HG03558 (cell line): ENCODE data around the gene PPP2R1B.
"Not testable (repeated sequence)": the region's sequence is repeated elsewhere in the genome, so short reads cannot be mapped to it uniquely, and the experiment has no call there.

Experiments
- ATAC-seq: cut with Tn5 transposase; IDR thresholded peaks from one replicate; pipeline ENCODE4 v1.9.1; 2021; ENCODE audit warnings: moderate number of reproducible peaks; ENCODE audit not compliant: unreplicated experiment; ENCODE audit errors: extremely low read depth

The PPP2R1B gene

DNA sequence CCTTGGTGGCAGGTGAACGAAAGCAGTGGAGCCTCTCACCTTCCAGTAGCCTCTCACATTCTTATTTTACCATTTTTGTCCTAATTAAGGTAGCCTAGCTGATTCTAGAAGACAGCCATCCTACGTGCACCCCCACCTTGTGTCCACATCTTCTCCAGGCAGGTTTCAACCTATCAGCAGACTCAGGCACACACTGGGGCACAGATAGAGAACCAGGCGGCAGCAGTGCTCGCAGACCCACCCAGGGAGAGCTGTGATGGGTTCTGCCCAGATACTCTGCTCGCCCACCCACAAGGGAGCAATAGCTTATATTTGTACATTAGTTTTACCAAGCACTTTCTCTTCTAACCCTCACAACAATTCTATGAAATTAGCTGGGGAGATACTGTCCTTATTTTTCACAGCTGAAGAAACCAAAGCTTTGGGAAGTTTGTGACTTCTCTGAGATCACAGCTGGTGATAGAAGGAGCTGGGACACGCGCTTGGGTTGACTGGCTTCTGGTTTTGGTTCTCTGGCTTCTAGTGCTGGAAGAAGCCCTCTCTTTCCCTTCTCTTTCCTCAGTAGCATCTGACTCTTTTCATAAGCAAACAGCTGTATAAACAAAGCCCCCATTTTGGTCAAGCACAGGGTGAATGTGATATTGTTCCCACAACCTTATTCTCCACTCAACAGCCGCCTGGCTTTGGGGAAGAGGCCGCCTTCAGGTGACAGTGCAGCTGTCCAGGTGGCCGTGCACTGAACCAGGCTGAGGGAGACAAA lies 36.9 kb downstream of the PPP2R1B start:
- ATAC-seq, result no peak

DNA sequence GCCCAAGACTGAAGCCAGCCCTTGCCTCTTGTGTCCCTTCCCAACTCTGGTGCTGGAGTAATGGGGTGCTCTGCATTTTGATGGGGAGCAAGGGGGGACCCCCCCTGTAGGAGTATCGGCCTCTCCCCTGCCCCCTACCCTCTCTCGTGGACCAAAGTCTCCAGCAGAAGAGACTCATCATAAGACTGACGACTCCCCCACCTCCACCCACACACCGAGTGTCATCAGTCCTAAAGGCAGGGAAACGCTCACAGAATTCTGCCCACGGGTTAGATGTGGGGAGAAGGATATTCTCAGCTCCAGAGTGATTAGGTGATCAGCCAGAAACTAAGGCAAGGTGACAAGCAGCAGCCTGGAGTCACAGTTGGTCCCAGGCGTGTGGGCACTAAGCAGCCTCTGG lies 38.8 kb downstream of the PPP2R1B start:
- ATAC-seq, result no peak

DNA sequence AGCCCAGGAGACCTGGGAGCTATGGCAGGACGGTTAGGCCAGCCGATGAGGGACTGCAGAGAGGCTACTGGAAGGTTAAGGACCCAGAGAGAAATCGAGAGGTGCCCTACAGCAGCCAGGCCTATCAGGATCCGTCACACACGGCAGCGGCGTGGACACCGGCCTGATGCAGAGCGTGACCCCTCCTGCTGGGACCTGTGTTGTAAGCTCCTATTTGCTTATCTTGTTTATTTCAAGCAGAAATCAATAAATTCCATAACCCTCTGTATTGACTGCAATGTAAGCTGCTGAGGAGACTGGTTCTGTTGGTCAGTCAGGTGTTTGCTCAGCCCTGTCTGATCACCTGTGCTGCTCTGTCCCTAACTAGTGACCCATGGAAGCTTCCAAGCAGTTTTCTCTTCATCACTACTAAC lies 39.9 kb downstream of the PPP2R1B start:
- ATAC-seq, result no peak

DNA sequence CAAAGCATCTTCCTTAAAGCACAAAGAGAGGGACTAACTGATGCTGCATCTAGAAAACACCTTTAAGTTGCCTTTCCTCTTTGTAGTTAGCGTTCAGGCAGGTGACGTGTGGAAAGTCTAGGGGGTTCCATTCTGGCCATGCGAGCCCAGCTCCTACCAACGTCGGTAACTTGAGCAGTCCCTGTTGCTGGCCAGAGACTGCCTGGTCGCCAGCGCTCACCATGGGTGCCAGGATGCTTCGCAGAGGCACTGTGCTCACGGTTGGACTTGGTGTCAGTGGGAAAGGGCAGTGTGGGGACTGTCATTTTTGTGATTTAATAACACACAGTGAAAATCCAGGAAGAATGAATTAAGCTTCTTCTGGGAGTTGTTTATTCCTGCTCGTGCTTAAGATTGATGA lies 40.6 kb downstream of the PPP2R1B start:
- no peak for ATAC-seq

DNA sequence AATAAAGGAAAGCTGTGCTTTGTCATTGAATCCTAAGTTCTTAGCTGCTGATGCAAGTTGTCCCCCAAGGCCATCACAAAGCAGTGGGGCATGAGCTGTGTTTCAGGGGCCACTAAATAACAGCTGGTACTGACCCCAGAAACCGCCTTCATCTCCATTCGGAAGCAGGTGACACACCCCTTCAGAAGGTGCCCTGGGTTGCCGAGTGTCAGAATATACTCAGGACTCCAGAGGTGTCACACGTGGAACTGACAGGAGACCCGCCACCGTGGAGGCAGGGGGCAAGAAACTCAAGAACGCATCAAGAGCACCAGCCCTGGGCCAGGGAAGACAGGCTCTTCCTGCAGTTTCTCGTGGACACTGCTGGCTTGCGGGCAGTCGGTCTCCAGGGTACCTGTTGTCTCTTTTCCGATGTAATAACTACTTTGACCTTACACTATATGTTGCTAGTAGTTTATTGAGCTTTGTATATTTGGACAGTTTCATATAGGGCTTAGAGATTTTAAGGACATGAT lies 41.5 kb downstream of the PPP2R1B start:
- no peak for ATAC-seq

DNA sequence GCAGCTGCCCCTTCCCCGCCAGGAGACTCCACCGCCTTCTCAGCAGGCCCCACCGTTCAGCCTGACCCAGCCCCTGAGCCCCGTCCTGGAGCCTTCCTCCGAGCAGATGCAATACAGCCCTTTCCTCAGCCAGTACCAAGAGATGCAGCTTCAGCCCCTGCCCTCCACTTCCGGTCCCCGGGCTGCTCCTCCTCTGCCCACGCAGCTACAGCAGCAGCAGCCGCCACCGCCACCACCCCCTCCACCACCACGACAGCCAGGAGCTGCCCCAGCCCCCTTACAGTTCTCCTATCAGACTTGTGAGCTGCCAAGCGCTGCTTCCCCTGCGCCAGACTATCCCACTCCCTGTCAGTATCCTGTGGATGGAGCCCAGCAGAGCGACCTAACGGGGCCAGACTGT lies 42.6 kb downstream of the PPP2R1B start:
- ATAC-seq, result no peak

DNA sequence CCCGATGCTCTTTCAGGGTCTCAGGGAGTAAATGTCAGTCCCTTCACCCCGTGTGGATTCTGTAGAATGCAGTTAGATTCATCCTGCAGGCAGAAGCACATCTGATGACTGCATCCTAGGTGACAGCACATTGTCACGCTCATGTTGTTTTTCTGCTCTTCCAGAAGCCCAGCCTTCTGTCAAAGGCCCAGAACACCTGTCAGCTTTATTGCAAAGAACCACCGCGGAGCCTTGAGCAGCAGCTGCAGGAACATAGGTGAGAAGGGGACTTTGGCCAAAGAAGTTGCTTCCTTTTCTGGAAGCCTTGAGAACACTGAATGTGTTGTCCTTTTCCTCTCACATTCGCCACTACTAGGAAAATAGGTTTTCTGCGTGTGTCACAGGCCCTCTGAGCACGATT lies 43.7 kb downstream of the PPP2R1B start:
- ATAC-seq, result no peak

DNA sequence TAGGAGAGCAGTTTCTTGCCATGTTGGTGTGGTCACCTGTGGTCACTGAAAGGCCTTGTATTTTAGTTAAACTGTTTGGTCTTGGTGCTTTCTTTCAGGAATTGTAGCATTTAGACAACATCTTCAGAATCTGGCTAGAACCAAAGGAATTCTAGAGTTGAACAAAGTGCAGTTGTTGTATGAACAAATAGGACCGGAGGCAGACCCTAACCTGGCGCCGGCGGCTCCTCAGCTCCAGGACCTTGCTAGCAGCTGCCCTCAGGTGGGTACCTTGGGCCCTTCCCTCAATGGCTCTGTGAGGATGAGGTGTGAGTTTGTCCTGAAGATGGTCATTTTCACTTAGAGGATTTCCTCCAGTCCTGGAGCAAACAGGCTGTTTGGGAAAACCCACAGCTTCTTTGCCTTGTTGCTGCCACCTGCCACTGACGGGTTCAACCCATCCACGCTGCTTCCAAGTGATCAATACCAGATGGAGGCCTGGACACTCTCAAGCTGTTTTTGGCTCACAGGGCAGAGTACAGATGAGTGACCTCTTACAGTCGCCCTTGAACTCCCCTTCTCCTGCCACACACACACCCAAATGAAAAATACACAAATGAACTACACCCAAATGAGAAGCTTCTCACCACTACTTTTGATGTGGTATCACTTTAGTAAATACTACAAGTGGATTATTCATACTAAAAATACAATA lies 45.2 kb downstream of the PPP2R1B start:
- no peak for ATAC-seq

DNA sequence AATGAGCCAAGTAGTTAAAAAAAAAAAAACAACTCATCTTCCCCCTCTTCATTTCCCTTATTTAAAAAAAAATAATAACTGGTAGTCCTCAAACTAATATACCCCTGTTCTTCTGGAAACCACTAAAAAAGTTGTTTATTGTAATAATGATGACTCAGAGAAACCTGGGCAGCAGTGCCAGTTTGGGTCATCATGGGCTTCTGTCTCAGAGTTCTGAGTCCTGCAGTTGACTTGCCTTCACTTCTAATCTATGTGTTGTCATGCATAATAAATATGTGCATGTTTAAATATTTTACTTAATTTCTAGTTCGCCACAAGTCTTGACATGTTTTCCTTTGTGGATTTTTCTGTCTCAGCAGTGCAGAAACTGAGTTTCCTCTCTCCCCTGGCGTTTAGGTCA lies 46.8 kb downstream of the PPP2R1B start:
- ATAC-seq, result no peak

DNA sequence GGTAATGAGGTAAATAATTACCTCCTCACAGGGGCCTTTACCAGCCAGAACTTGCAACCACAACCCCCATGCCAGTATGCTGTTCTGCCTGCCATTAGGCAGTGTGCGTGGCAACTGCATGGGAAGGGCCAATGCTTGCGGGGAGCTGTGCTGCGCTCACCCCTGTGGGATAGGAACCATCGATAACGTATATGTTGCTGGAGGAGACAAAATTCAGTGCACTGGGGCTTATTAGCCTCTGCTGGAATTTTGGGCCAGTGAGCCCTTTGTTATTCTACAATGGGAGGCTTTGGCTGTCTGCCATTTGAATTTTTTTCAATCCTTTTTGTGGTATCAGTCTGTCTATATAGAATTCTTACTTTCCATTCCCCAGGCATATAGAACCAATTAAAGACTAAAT lies 47.3 kb downstream of the PPP2R1B start:
- no peak for ATAC-seq

DNA sequence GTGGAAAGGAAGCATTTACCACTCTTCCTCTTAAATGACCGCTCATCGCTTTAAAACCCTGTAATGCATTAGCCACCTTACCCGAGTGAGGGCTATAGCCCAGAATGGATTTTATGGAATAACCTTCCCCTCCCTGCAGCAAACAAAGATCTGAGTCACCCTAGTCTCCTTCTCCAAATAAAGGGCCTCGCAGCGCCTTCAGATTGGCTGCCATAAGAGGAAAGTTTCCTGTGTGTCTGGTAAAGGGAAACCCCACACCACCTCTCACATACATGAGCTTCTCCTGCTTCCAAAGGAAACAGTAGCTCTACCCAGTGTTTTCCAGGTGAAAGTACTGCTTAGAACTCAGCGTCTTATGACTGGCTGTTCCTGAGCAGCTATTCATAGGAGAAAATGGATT lies 47.8 kb downstream of the PPP2R1B start:
- no peak for ATAC-seq

DNA sequence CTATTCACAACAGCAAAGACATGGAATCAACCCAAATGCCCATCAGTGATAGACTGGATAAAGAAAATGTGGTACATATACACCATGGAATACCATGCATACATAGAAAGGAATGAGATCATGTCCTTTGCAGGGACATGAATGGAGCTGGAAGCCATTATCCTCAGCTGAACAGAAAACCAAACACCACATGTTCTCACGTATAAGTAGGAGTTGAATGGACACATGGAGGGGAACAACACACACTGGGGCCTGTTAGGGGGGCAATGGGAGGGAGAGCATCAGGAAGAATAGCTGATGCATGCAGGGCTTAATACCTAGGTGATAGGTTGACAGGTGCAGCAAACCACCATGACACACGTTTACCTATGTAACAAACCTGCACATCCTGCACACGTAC lies 48.5 kb downstream of the PPP2R1B start:
- not testable (repeated sequence) for ATAC-seq

DNA sequence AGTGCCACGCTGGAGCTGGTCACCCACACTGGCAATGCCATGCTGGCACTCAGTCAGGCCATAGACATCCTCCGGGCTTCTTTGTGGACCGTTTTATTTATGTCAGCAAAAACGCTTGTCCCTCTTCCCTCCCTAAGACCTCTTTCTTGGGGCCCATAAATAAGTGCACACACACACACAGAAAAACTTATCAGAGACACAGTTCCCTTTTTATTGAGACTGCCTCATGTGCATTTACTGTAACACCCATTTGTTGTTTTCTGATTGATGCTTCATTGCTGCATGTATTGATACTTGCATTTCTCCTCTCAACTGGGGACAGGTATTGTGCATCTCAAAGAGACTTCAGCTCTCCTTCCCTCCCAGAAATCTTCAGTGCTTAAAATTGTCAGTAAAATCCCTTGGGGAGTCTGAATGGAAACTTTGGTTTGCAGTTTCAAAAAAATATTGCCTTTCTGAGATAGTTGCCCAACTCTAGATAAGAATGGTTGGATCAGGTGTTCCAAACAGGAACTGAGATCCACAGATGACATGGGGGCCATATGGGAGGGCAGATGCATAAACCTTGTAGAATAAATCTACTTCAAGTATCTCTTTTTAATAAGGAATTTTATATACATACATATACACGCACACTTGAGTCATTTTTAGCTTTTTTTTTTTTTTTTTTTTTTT lies 50.9 kb downstream of the PPP2R1B start:
- no peak for ATAC-seq

DNA sequence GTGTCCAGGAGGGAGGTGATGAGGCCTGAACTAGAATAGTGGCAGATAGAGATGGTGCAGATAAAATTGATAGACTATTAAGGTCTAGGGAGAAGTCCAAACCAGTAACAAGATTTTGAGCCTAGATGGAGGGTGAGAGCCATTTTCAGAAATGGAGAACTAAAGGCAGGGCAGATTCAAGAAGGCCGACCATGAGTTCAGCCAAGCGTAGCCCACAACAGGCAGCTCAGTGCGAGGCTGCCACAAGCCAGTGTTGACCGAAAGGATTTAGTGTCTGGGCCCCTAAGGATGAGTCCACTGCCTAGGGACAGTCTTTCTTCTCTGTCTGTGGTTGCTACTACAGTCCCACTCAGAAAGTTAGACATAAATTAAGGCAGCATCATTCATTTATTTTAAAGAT lies 51.7 kb downstream of the PPP2R1B start:
- no peak for ATAC-seq

DNA sequence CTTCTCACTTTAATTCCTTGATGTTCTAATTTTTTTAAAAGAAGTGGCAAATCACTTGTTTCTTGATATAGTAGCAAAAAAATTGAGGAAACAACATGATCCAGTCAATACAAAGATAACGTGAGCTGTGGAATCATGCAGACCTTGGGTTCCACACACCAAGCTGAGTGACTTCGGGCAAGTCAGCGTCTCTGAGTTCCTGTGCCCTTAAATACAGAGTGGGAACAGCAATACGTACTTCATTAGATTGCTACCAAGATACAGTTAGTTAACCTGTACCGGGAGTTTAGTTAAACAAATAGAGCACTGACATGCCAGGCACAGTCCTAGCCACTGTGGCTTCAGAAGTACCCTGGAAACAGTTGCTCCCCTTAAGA lies 58.5 kb downstream of the PPP2R1B start:
- no peak for ATAC-seq

DNA sequence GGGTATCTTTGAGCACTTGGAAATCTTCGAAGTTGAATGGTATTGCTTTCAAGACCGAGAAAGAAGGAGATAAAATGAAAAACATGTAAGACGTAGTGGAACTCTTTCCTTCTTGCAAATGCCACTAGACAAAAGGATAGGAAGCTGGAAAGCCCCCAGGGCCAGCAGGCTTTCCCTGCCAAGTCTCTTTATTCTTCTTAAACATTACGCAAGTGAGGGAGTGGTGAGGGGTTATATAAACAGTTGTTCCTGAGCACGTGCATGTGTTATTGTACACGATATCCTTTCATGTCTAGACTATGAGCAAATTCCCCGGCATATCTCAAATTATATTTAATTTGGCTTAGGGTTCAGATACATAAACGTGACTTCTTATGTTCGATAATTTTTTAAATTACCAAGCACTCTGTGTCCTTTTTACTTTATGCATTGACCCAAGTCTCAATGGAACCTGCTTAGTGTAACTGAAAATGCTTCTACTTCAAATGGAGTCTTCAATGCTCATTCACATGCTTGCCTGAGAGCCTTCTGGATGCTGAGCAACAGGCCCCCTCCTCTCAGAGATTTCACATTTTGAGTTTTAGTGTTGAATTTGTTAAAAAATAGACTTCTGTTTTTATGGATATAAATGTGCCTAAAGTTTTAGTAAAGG lies 59.0 kb downstream of the PPP2R1B start:
- ATAC-seq, result no peak

DNA sequence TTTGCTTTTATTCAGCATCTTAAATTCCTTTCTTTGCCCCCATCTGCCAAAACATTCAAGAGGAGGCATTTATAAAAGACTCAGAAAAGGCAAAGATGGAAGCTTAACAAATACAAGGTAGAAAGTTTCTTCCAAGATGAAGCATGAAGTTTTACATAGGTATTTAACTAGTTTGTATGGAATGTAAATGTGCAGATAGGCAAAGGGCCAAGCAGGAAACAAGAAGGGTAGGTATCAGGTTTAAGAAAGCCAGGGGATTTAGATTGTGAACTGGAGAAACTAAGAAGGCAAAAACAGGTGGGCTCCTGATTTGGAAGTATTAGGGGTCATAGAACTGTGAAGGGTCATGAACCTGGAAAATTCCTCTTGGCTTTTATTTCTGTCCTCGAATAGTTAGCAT lies 62.6 kb downstream of the PPP2R1B start:
- no peak for ATAC-seq

DNA sequence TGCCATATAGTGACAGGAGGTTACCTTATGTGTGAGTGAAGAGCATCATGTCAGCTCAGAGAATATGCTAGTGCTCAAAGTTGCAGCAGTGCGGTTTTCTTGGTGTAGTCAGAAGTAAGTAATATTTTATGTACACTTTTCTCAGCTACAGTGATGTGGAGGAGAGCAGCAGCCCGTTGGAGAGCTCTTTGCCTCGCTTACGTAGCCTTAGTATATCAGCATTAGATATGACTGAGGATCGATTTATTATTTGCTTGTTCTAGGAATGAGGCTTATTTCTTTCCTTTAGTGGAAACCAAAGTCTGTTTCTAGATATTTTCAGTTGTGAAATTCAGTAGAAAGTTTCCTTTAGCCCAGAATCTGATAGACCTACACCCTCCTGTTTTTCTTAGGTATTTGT lies 63.6 kb downstream of the PPP2R1B start:
- ATAC-seq, result no peak

DNA sequence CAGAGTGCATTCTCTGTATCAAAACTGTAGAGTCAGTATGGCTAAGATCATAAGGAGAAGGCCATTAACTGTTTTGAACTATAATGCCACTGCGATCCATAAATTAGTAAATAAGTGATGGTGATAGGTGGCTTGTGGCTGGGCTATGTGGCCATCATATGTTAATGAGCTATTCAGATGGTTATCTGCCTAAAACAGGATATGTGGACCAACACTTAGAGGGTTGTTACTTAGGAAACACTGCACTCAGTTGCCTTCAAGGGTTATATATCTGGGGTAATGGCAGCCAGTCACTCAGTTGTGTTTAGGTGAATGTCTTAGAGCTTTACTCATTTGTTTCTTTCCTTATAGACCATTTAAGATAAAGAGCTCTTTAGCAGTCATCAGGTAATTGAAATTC lies 66.0 kb downstream of the PPP2R1B start:
- ATAC-seq, result no peak

DNA sequence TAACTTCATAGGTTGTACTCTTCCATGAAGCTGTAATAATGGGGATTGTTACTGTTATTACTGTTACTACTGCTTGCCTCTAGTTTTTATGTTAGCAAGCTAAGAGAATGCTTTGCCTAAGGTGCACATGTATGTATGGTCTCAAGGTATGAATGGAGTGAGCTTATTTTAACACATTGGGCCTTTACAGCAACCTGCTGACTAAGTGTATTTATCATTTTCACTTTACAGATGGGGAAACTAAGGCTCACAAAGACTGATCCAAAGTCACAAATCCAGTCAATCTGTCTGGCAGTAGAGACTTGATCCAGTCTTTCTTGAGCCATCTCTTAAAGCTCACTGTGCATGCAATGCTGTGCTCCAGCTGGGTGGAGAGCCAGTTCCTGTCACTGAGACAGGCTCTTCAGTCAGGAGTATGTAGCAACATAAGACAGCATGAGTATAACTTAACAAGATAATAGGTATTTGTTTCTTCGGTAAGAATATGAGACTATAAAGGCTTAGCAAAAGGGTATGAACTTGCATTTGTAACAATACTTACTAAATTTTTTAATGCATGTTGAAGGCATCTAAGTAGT lies 66.5 kb downstream of the PPP2R1B start:
- ATAC-seq, result no peak
